ENCODE data around the gene ACSL6.
A peak's percentile ranks its signal among the peaks of the same experiment; 100 is the strongest.

Gene ACSL6

DNA sequence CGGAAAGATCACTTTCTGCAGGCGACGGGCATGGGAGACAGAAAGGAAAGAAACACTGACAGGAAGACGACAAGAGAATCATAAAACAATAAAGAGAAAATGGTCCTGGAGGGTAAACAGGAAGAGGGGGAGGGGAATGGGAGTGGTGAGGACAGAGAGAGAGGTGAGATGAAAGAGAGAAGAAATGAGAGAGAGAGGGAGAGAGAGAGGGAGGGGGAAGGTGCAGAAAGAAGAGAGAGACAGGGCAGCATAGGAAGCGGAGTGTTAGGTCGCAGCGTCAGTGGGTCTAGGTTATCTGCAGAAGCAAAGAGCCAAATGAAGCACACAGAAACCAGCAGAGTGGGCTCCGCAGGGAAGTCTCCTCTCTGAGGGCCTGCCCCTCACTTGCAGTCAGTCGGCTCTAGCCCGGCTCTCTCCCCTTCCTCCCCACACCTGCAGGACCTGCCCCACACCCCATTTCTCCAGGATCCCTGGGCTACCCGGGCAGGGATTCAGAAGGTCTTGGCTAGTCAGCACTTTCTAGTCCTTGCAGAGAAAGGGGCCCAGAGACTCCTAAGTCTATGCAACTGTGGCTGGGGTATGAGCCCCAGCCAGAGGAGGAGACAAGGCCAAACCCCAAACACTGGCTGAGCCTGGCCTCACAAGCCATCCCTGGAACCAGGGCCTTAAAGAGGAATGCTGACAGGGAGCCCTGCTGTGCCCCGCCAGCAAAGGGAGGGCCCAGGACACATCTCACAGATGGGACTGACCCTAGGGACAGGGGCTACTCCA is 36.3 kb downstream of the ACSL6 start:
- peak; percentile 28 to 39 for DNase-seq

DNA sequence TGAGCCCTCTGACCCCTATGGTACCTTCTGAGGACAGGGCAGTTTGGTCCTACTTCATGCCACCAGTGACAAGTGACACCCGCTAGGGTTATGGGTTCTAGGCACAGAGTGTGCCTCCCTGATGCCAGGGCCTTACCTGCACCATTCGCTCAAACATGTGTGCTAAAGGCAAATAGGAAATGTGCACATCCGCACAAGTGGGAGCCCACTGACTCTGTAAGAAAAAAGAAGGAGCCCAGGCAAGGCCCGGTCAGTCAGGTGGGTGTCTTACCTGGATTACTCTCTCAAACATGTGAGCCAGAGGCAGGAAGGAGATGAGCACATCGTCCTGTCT is 36.9 kb downstream of the ACSL6 start:
- DNase-seq: peak; percentile 39 to 41

DNA sequence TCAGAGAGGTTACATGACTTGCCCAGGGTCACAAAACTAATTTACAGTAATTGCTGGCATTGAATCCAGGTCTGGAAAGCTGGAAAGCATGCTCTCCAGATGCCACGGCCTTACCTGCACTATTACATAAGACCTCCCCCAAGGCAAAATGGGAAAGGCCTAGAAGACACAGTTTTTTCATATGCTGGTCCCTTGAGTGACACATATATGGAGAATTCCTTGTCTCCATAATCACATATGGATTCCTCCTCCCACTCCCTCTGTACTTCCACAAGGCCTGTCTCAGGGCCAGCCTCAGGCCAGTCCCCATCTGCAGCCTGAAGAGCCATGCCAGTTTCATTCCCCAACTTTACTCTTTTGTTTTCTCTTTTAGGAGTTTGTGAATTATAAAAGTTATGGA is 37.4 kb downstream of the ACSL6 start:
- no peak for DNase-seq

DNA sequence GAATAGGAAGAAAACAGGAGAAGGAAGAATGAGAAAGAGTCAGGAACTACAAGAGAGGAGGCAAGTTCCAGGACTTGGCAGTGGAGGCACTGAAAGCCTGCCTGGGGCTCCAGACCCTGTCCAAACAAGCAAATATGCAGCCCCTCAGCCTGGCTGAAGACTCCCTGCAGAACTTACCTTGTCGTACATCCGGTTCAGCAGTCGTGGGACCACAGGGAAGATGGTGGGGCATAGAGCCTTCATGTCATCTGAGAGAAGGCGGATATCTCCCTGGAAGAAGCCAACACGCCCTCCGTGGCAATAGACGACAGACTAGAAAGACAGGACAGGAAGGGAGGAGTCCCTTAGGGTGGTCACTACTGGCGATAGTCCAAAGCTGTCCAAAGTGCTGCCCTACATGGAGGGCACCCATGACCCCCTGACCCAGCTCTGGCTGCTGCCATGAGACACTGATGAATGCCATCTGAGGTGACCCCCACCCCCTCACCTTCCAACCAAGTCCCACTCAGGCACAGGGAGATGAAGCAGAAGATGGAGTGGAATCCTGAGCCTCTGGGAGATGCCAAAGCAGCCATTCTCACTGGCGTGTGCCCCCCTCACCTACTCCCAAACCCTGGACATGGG is 38.3 kb downstream of the ACSL6 start:
- no peak for DNase-seq

DNA sequence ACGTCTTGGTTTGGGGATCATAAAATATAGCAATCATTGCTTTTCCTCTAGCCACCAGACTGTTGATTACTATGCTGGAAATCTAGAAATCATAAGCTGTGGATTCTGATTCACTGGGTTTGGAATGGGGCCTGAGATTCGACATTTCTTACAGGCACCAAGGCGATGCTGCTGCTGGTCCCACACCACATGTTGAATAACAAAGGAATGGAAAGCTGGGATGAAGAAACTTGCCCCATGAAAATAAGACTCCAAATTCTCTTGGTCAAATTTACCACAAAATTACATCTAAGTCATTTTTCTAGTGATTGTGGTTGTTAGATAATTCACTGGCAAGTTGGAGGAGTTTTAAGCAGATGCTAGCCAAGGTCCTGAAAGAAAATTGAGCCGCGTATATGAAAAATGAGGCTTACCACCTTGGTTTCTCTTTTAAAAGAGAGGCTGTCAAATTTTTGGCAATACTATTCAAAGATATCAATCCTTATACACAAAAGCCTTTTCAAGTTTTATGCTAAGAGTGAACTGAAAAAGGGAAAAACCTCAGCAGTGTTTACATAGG is 43.0 kb downstream of the ACSL6 start:
- no peak for DNase-seq

DNA sequence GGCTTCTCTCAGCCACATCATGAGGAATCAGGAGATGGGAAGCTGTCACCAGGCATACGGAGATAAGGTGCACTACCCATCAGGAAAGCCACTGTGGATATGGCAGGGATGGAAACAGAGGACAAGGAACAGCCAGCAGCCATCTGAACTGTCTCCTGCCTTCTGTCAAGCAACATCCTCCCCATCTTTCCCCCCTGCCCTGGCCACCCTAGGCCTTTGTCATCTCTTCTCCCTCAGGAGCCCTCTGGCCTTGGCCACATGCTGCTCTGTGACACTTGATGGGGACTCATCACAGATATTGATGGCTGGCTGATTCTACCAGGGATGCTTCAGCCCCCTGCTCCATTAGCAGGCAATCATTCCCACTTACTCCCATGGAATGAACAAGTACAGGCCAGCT is 44.9 kb downstream of the ACSL6 start:
- DNase-seq: no peak

DNA sequence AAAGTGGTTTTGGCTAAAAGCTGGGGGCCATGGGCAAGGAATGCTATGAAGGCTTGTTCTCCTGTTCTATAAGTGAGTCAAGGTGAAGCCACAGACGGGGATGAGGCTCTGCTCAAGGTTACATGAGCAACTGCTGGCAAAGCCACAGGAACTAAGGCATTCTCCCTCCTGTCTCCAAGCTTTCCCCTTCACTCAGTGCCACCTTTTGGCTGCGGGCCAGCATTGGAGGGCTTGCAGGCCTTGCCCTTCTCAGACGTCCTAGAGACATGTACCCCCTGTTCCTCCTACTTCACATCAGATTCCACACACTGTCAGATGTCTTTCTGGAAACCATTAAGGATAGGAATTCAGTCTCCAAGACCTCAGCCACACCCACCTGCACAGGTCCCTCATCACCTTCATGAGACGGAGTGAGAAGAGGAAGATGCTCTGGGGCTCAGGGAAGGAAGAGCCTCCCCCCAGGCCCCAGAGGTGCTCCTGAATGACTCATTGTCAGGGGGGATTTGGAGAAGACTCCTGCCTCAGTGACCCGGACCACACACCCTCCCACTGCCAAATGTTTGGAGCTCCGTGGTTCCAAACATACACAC is 45.5 kb downstream of the ACSL6 start:
- DNase-seq: no peak

DNA sequence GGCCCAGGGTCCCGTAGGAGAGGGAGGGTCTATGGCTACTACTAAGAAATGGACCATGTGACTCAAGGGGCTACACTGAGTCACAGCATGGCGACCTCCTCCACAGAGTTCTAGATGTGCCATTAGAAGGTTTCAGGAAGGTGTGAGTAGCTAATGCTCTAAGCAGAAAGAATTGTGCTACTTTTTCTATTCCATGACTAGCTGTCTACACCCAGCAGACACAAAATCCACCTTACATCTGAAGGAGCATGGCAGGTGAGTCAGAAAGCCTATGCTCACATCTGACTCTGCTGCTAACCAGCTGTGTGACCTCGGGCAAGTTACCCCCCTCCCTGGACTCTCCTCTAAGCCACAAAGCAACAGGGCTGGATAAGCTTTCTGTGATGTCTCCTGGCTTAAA is 51.6 kb downstream of the ACSL6 start:
- DNase-seq: peak in 1 of 2 experiments; percentile 39

DNA sequence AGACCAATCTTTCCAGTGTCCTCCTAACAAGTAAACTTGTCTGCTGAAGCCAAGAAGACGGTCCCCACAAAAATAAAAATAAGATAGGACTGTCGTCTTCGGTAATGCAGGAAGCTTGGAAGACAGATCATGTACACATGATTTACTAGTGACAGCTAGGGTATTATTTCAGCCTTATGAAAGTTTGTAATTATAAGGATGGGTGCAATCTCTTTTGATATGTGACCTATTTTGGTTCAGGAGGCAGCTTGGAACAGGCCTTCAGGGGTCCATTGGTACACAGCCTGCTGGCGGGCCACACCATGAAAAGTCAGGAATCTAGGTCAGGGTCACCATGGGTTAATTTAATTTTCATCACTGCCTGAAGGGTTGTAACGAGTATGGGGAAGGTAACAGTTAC is 52.3 kb downstream of the ACSL6 start:
- DNase-seq: no peak

DNA sequence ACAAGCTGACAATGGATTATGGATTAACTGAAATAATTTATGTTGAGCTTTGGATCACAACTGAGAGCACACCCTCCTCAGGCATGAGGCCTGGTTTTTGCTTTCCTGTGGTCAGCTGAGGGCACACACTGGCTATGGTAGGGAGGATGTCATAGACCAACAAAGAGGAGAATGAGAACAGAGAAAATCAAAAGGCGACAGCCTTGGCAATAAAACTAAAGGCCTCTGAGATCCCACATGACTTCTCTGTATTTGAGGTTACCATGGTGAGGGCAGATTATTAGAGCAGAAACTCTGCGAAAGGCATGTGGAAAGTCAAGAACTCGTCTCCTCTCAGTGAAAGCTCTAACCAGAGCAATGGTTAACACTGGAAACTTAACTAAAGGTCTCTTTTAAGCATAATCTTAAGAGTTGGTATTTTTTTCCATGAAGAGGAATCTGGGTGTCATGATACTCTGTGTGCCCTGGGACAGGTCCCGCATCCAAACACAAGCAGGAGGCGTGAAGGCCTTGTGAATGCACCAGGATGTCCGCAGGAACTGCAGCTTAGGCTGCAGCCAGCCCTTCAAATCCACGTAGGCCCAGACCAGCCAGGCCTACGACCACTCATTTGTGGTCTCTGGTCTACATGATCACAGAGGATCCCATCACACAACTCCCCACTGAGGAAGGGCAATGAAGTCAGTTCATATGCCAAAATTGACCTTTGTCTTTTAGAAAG is 53.6 kb downstream of the ACSL6 start:
- no peak for DNase-seq

DNA sequence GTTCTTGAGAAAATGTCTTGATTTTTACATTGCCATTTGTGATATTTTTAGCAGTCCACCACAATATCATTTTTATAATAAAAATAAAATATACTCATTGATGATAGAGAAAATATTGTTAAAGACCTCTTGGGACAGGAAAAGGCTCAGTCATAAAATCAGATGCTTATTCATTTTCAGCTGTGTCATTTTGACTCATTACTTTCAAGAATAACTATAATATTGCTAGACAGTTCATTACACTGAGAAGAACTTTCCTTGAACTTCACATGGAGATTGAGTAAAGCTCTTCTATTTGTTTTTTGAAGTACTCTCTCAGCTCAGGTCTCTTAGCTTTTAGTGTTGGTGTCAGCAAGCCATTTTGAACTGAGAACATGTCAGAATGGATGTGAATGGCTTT is 57.5 kb downstream of the ACSL6 start:
- no peak for DNase-seq

DNA sequence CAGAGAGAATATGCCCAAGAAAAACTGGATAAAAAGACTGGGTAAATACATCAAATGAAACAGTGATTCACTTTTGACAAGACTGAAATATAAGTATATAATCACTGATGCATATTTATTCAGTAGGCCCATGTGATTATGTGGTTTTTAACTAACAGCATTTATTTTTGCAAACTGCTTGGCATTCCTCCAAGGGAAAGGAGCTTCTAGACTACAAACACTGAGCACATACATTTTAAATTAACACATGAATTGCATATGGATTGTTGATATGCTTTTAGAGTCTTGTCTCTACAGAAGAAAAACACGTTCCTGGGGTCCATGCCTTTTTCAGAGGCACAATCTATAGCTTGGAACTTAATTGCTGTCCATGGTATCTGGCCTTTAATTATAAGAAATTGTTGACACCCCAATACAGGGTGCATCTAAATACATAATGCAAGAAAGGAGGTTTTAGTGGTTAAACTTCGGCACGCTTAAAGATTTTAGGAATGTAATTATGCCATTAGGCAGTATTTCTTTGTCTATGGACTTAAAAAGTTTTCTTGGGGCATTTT is 59.1 kb downstream of the ACSL6 start:
- no peak for DNase-seq

DNA sequence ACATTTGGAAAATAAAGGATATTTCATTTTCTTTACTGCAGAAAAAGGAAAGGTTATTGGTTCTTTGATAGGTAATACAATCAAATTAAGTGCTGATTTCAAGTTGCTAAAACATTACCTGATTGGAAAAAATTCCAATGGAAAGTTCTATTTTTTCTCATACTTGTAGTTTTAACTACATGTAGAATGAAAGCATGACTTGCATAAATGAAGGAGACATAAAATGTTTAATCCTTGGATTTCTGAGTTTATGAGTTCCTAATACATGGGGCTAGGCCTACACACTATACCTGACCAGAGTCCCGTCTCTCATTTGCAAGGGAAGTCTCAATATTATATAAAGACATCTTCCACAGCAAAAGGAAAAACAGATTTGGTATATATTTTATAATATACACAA is 60.8 kb downstream of the ACSL6 start:
- DNase-seq: no peak

DNA sequence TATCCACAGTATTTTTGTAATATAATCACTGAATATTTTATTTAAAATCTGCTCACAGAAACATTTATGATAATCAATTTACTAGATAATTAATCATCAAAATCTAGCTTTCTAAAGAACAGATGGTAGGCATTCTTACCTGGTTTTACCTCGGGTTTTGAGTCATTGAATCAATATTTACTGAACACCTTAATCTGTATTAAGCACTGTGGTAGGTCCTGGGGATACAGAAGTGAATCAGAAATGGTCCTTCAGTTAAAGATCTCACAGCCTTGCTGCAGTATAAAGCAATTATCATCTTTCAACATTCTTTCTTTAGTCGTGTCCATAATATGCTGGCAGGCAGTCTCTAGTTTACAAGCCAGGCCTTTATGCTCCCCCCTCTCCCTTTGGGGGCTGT is 64.0 kb downstream of the ACSL6 start:
- DNase-seq: no peak

DNA sequence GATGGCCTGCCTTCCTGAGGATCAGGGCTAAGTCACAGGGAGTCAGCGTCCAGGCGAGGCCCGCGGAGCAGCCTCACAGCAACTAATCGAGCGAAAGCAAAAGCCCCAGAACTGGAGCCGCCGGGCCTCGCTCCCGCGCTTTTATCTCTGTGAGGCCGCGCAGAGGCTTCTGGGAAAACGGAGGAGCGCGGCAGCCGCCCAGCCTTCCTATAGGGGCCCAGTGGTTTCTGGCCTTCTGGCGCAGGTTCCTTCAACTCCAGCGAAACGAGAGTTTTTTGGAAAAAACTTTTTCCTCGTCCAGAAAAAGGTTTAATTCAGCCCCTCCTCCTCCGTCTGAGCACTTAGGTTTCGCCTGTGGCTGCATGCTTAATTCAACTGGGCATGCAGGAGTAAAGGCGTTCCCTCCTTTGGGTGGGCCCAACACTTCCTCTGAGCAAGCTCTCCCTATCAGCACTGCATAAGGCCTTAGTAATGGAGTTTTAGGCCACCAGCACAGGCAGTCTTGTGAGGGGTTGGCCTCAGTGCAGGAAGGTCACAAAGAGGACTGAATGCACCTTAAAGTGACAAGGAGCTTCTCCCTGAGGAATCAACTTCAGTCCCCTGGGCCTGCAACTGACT is 65.8 kb downstream of the ACSL6 start, which contains the start of gene MEIKIN:
MEIKIN (minus strand) TSS at position 113 of the 618 bp plus-strand sequence. CDS start 158 bp downstream, outside the sequence.
- no peak for DNase-seq

DNA sequence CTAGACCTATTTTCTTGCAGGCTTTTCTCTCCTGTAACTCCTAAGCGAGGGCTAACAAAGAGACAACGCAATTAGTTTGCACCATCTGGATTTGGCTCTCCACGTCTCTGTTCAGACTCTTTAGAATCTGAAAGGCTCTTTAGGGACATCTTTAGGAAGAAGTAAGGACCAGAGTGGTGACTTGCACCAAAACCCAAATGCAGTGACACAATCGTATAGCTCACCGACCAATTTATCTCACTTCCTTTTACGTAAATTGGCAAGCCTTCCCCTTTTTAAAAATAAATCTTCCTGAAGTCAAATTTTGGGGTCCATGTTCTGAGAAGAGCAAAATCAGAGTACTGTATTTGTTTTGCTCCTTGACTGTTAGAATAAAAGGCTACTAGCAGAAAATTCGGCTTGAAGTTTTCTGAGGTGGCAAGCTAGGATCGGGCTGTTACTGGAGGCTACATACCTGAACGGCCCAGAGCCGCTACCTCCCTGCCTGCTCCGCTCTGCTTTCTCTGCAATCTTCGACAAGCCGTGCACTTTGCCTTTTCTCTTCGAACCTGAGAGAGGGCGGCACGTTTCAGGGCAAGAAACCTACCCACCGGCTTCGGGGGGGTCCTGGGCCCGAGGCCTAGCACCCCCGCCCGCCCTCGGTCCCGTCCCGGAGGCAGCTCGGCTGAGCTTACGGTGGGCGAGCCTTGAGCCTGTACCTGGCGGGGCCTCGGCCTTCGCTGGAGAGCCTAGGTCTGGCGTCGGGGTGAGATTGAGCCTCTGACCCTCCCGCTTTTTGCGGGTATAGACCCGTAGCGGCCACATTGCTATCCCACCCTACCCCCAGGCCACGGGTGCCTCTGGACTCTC is 66.5 kb downstream of the ACSL6 start:
- no peak for DNase-seq

DNA sequence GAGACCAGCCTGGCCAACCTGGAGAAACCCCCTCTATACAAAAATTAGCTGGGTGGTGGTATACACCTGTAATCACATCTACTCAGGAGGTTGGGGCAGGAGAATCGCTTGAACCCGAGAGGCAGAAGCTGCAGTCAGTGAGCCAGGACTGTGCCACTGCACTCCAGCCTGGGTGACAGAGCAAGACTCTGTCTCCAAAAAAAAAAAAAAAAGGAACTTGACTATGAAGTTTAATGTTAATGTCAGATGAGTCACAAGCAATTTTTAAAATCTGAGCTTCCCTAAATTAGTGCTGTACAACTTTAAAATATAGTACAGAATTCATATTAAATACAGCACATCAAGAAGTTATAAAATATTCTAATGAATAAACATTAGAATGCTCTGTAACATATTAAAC is 67.5 kb downstream of the ACSL6 start:
- no peak for DNase-seq

DNA sequence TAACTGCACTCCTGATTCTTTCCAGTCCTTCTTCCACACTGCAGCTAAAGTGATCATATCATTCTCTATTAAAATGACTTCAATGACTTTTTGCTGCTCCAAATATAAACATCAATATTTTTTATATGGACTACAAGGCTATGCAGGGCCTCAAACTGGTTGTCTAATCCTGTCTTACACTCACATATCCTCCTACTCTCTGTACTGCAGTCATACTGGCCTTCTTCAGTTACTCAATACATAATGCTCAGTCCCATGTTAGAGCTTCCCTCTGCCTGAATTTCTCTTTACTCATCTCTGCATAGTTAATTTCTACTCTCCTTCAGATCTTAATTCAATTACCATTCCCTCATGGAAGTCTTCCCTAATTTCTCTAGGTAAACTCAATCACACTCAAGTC is 69.4 kb downstream of the ACSL6 start:
- no peak for DNase-seq

DNA sequence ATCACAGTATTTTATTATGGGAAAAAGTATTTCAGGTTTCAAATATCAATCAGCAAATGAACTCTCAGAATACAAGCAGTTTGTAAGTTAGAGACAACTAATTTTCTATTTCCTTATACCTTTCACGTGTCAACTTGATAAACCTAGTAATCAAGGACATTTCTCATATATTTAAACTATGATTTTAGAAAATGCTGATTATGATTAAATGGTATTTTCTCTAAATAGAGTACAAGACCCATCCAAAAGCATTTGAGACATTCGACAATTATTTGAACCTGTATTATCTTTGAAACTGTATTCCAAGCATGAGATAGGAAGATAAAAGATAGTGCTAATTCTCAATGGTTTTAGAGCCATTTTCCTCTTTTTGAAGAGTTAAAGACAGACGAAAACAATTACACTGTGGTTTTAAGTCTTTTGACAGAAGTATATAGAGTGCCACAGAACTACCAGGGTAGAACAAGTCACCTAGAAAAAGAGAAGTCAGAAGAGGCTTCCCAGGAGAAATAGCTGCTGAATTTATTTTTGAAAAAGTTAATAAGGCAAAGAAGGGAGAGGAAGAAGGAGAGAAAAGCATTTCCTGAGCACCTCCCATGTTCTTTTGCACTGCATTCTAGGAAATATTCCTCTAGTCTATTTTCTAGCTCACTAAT is 71.6 kb downstream of the ACSL6 start:
- DNase-seq: no peak

DNA sequence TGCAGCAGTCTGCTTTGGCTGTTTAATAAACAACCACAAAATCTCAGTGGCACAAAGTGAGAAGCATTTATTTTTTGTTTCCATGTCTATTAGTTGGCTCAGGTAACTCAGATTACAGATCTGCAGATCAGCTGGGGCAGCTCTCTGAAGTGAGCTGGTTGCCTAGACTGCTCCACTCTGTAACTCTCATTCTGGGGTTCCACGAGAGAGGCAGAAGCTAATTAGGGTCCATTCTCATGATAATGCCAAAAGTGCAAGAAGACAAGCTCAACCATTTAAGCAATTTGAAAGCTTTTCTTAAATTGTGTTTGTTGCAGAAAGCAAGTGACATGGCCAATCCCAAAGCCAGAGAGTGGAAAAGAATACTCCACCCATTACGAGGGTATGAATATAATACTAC is 79.2 kb downstream of the ACSL6 start:
- no peak for DNase-seq

DNA sequence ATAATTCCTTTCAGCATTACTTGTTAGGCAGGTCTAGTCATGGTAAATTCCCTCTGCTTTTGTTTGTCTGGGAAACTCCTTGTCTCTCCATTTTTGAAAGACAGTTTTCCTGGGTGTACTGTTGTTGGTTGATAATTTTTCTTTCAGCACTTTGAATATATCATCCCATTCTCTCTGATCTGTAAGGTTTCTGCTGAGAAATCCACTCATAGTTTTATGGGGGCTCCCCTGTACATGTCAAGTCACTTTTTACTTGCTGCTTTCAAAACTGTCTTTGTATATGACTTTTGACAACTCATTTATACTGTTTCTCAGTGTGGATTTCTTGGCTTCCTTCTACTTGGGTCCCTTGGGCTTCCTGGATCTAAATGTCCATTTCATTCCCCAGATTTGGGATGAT is 82.5 kb downstream of the ACSL6 start:
- no peak for DNase-seq
